ENCODE measurements around the gene RPL13A. TPM values are rescaled to one million over a fixed set of nuclear protein-coding genes. Genes with fewer than 3 reads are reported as not detected.

The RPL13A gene
- total and polyA plus RNA-seq, 2 experiments from 2014 or later: 2,105 to 2,412 TPM

- H3K27ac ChIP-seq (ENCODE audit: low read depth): no peak overlapping the region
- Mint-ChIP-seq H3K4me1 (peaks cover 3% of the 10 kb centered on the region; the same call in 1 of the 3 replicates), H3K9me3 (no peaks in the 10 kb centered on the region), H3K27me3 (ENCODE audit: insufficient read depth, low read depth, poor library complexity) (peaks cover 14% of the 10 kb centered on the region), H3K27ac (no peak overlapping the region), H3K36me3 (ENCODE audit: low read depth) (peaks cover 25% of the 10 kb centered on the region), H3K4me3 (no peak overlapping the region)
- H3K4me2 ChIP-seq: no peak overlapping the region
- ATAC-seq: no peak
- no peak overlapping the region for H3K4me3 ChIP-seq
- H4K20me1 ChIP-seq (replicated peaks; ENCODE audit: insufficient read depth): peaks cover 10% of the 10 kb centered on the region
- no peaks in the 10 kb centered on the region for H3K27me3 ChIP-seq (ENCODE audit: insufficient read depth)
- DNase-seq (ENCODE audit: low spot score): no peak
- TF ChIP-seq STAT1 (IDR thresholded peaks at IDR 0.05; ENCODE audit: unreplicated experiment) (no peak), ZNF114 (CRISPR knock-in tag; IDR thresholded peaks at IDR 0.05) (no peak), JUNB (IDR thresholded peaks at IDR 0.05; ENCODE audit: unreplicated experiment) (no peak), NANOG (IDR thresholded peaks at IDR 0.05; ENCODE audit: borderline replicate concordance) (no peak), CREB1 (CRISPR knock-in tag; IDR thresholded peaks at IDR 0.05; ENCODE audit: low read depth) (no peak), EZH2 (IDR thresholded peaks at IDR 0.05; ENCODE audit: low read depth, unreplicated experiment) (no peak), EZH2phosphoT487 (IDR thresholded peaks at IDR 0.05; ENCODE audit: unreplicated experiment) (no peak), ZNF331 (CRISPR knock-in tag; IDR thresholded peaks at IDR 0.05; ENCODE audit: low read depth) (no peak)
- no peak overlapping the region for H2AFZ ChIP-seq
- H3F3A ChIP-seq (replicated peaks; ENCODE audit: low read depth): 0 out of 2 replicates have a peak, but pooled peaks cover 10% of the 10 kb centered on the region
- peaks cover 11% of the 10 kb centered on the region; the same call in 1 of the 2 replicates for H3K79me2 ChIP-seq (replicated peaks; ENCODE audit: insufficient read depth)
- H3K36me3 ChIP-seq (ENCODE audit: insufficient read depth): peaks cover 5% of the 10 kb centered on the region
- peaks cover 9% of the 10 kb centered on the region; the same call in 1 of the 2 replicates for H3K4me1 ChIP-seq (ENCODE audit: insufficient read depth)
- no peaks in the 10 kb centered on the region for H3K9me2 ChIP-seq (ENCODE audit: insufficient read depth)
Measured at GRCh38 chr19:49518033-49518432, 30.6 kb downstream of the RPL13A start.

DNA sequence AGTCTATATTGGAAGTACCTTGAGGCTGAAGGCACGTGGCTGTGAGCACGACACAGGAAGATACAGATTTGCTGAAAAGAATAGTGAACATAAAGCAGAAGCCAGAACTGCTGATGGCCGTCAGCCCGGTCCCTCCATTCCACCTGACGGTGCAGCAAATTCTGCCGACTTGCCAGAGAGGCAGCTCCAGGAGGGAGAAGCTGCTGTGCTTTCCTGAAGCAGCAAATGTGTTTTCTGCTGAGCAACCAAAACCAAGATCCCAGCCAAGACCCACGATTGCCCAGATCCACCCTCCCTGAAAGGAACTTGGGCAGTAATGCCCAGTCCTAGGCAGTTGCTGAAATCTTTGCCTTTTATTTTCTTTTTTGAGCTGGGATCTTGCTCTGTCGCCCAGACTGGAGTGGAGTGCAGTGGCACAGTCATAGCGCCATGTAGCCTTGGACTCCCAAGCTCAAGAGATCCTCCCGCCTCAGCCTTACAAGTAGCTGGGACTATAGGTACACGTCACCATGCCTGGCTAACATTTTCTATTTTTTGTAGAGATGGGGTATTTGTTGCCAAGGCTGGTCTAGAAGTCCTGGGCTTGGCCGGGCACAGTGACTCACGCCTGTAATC lies 33.4 kb downstream of the RPL13A start:
- H3K4me3 Mint-ChIP-seq: no peak overlapping the region
- H3F3A ChIP-seq (replicated peaks; ENCODE audit: low read depth): 0 out of 2 replicates have a peak, but pooled peaks cover 10% of the 10 kb centered on the region
- H2AFZ ChIP-seq: no peak overlapping the region
- H3K27me3 Mint-ChIP-seq (ENCODE audit: insufficient read depth, low read depth, poor library complexity): peaks cover 13% of the 10 kb centered on the region
- no peak overlapping the region for H3K4me2 ChIP-seq
- no peak overlapping the region; the same call in 1 of the 2 replicates for H3K27ac Mint-ChIP-seq
- H3K9me3 Mint-ChIP-seq: no peaks in the 10 kb centered on the region
- H3K4me1 ChIP-seq (ENCODE audit: insufficient read depth): no peaks in the 10 kb centered on the region
- ATAC-seq: no peak
- H3K36me3 ChIP-seq (ENCODE audit: insufficient read depth): peaks cover 10% of the 10 kb centered on the region
- H3K9me2 ChIP-seq (ENCODE audit: insufficient read depth): no peaks in the 10 kb centered on the region
- no peak for TF ChIP-seq EZH2 (IDR thresholded peaks at IDR 0.05; ENCODE audit: low read depth, unreplicated experiment)
- H3K27ac ChIP-seq (ENCODE audit: low read depth): no peak overlapping the region
- H3K4me3 ChIP-seq: no peak overlapping the region
- H4K20me1 ChIP-seq (replicated peaks; ENCODE audit: insufficient read depth): peaks cover 10% of the 10 kb centered on the region
- no peaks in the 10 kb centered on the region for H3K79me2 ChIP-seq (replicated peaks; ENCODE audit: insufficient read depth)
- peaks cover 5% of the 10 kb centered on the region; the same call in 1 of the 3 replicates for H3K4me1 Mint-ChIP-seq
- no peaks in the 10 kb centered on the region for H3K27me3 ChIP-seq (ENCODE audit: insufficient read depth)
- peaks cover 32% of the 10 kb centered on the region for H3K36me3 Mint-ChIP-seq (ENCODE audit: low read depth)
- DNase-seq (ENCODE audit: low spot score): no peak

GRCh38 chr19:49524812-49525455 lies 37.5 kb downstream of the RPL13A start:
- Histone ChIP-seq H4K20me1 (replicated peaks; ENCODE audit: insufficient read depth) (peaks cover 4% of the 10 kb centered on the region), H3K4me2 (no peak overlapping the region), H3K9me2 (ENCODE audit: insufficient read depth) (no peaks in the 10 kb centered on the region), H3K27me3 (ENCODE audit: insufficient read depth) (no peaks in the 10 kb centered on the region), H3F3A (replicated peaks; ENCODE audit: low read depth) (0 out of 2 replicates have a peak, but pooled peaks cover 18% of the 10 kb centered on the region), H3K4me1 (ENCODE audit: insufficient read depth) (no peaks in the 10 kb centered on the region), H3K27ac (ENCODE audit: low read depth) (no peak overlapping the region), H3K79me2 (replicated peaks; ENCODE audit: insufficient read depth) (no peaks in the 10 kb centered on the region), H2AFZ (no peak overlapping the region), H3K4me3 (no peak overlapping the region), H3K36me3 (ENCODE audit: insufficient read depth) (peaks cover 4% of the 10 kb centered on the region; the same call in 1 of the 2 replicates)
- Mint-ChIP-seq H3K4me3 (peak overlapping the region; percentile 10; the same call in 1 of the 3 replicates), H3K36me3 (ENCODE audit: low read depth) (peaks cover 32% of the 10 kb centered on the region), H3K27me3 (ENCODE audit: insufficient read depth, low read depth, poor library complexity) (peaks cover 19% of the 10 kb centered on the region), H3K27ac (peak overlapping the region; percentile 57; the same call in 1 of the 2 replicates), H3K9me3 (no peaks in the 10 kb centered on the region), H3K4me1 (peaks cover 15% of the 10 kb centered on the region; the same call in 2 of the 3 replicates)
- no peak for ATAC-seq
- TF ChIP-seq EZH2phosphoT487 (IDR thresholded peaks at IDR 0.05; ENCODE audit: unreplicated experiment): no peak
- TF ChIP-seq REST (IDR thresholded peaks at IDR 0.05; ENCODE audit: unreplicated experiment): no peak
- TF ChIP-seq CREB1 (CRISPR knock-in tag; IDR thresholded peaks at IDR 0.05; ENCODE audit: low read depth): no peak
- DNase-seq (ENCODE audit: low spot score): no peak

All from GM23338 (cell line).